ENCODE measurements around the gene RASGRP4.

- TF ChIP-seq GATA2 (IDR thresholded peaks at IDR 0.05; ENCODE audit: low read depth, low read length) (no peak), GATA3 (IDR thresholded peaks at IDR 0.05; ENCODE audit: low read depth, low read length) (no peak)
Measured at GRCh38 chr19:38473201-38473600, 47.2 kb upstream of the RASGRP4 start.
